C4-2B (cell line): ENCODE results near the gene IRS2.

Source experiments
- ZFX ChIP-seq: fragments of 450-650 bp; IDR thresholded peaks from 2 replicates; pipeline ENCODE4 v1.6.1; 2017
- TF ChIP-seq, protein P1 (sequence below): fragments of 450-650 bp; conservative IDR thresholded peaks from 2 replicates; pipeline ENCODE4 v1.5.1; 2017; ENCODE audit warnings: mild to moderate bottlenecking

DNA sequence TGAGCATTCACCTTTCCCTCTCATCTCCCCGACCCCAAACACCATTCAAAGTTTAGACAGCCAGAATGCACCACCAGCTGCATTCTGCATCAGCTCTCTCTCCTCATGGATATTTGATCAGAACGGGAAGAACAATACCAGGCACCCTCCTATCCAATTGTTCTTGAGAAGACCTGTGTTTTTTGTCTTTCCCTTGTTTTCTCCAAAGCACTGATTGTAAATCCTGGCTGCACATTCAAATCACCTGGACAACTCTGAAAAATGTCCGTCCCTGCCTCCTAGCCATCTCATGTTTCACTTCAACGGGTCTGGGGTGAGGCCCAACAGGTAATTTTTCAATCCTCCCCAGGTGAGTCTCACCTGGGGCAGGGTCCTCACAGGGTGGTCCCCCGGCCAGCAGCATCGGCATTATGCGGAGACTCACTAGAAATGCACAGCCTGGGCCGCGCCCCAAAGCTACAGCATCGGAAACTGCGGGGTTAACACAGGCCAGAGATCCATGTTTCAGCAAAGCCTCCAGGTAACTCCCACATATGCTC, 5.5 kb downstream of the IRS2 start:
- TF ChIP-seq, protein P1, sequence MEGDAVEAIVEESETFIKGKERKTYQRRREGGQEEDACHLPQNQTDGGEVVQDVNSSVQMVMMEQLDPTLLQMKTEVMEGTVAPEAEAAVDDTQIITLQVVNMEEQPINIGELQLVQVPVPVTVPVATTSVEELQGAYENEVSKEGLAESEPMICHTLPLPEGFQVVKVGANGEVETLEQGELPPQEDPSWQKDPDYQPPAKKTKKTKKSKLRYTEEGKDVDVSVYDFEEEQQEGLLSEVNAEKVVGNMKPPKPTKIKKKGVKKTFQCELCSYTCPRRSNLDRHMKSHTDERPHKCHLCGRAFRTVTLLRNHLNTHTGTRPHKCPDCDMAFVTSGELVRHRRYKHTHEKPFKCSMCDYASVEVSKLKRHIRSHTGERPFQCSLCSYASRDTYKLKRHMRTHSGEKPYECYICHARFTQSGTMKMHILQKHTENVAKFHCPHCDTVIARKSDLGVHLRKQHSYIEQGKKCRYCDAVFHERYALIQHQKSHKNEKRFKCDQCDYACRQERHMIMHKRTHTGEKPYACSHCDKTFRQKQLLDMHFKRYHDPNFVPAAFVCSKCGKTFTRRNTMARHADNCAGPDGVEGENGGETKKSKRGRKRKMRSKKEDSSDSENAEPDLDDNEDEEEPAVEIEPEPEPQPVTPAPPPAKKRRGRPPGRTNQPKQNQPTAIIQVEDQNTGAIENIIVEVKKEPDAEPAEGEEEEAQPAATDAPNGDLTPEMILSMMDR = no peak
- TF ChIP-seq ZFX = no peak
